Bronchial epithelial cell (primary cell): ENCODE data around the gene SEC14L3. TPM values are rescaled to one million over a fixed set of nuclear protein-coding genes. Genes with fewer than 3 reads are reported as not detected.

Source experiments
- DNase-seq: peaks from one replicate; pipeline ENCODE4 v3.0.0-alpha.2; 2010; ENCODE audit warnings: low read depth
- FAIRE-seq: peaks from 2 replicates; lab custom pipeline; 2011; peaks lifted over from hg19 to GRCh38; lab: Jason Lieb, UNC
- H3K27me3 ChIP-seq: 2 replicates; pipeline ENCODE4 v1.5.1; 2011; ENCODE audit warnings: low read length; ENCODE audit not compliant: control insufficient read depth, insufficient read depth
- H3K36me3 ChIP-seq: 2 replicates; pipeline ENCODE4 v1.5.1; 2011; ENCODE audit warnings: low read length; ENCODE audit not compliant: control insufficient read depth, insufficient read depth
- H3K4me3 ChIP-seq: 2 replicates; pipeline ENCODE4 v1.5.1; 2011; ENCODE audit warnings: mild to moderate bottlenecking, low read depth, low read length, control low read depth
- CTCF ChIP-seq: IDR thresholded peaks from 2 replicates; pipeline ENCODE4 v1.5.1; 2011; ENCODE audit warnings: mild to moderate bottlenecking, moderate library complexity, low read length, control low read depth, inconsistent platforms; ENCODE audit not compliant: insufficient read depth, severe bottlenecking
- total RNA-seq: library from RNA; depleted of rRNA; stranded (reverse); fragments of >200 nt; gene quantifications from 2 replicates; pipeline ENCODE4 v1.2.1, GENCODE V29; 2014

Gene SEC14L3
- total RNA-seq, 1 donor from 2014 or later: not detected

GRCh38 chr22:30416837-30417236 lies 55.0 kb downstream of the SEC14L3 start:
- Histone ChIP-seq H3K36me3 (peaks cover 37% of the 10 kb centered on the region), H3K4me3 (no peak overlapping the region), H3K27me3 (no peaks in the 10 kb centered on the region)
- DNase-seq (no peak), FAIRE-seq (no peak)
- no peak for TF ChIP-seq CTCF

GRCh38 chr22:30416403-30416802 lies 55.4 kb downstream of the SEC14L3 start:
- Histone ChIP-seq H3K4me3 (no peak overlapping the region), H3K27me3 (no peaks in the 10 kb centered on the region), H3K36me3 (peaks cover 35% of the 10 kb centered on the region)
- DNase-seq (peak; percentile 78), FAIRE-seq (no peak)
- TF ChIP-seq CTCF: no peak

GRCh38 chr22:30414525-30415047 lies 57.2 kb downstream of the SEC14L3 start:
- no peak for FAIRE-seq
- Histone ChIP-seq H3K27me3 (no peaks in the 10 kb centered on the region), H3K36me3 (peaks cover 41% of the 10 kb centered on the region), H3K4me3 (no peak overlapping the region)
- DNase-seq: no peak
- TF ChIP-seq CTCF: no peak

- no peak overlapping the region for H3K4me3 ChIP-seq
- TF ChIP-seq CTCF: no peak
- H3K36me3 ChIP-seq: peaks cover 42% of the 10 kb centered on the region
- DNase-seq (no peak), FAIRE-seq (no peak)
- no peaks in the 10 kb centered on the region for H3K27me3 ChIP-seq
Measured at GRCh38 chr22:30413745-30414524, 57.9 kb downstream of the SEC14L3 start.

- FAIRE-seq (peak; percentile 88), DNase-seq (no peak)
- peaks cover 38% of the 10 kb centered on the region for H3K36me3 ChIP-seq
- no peak for TF ChIP-seq CTCF
- no peaks in the 10 kb centered on the region for H3K27me3 ChIP-seq
- H3K4me3 ChIP-seq: no peak overlapping the region
Measured at GRCh38 chr22:30413001-30413400, 58.8 kb downstream of the SEC14L3 start.

- peaks cover 39% of the 10 kb centered on the region for H3K36me3 ChIP-seq
- H3K27me3 ChIP-seq: no peaks in the 10 kb centered on the region
- no peak for TF ChIP-seq CTCF
- FAIRE-seq (peak; percentile 93), DNase-seq (peak; percentile 82)
- H3K4me3 ChIP-seq: no peak overlapping the region
Measured at GRCh38 chr22:30411780-30412179, 60.0 kb downstream of the SEC14L3 start.
